GM04503 (cell line): ENCODE results near the gene FNDC10.
"Not testable (repeated sequence)": the region's sequence is repeated elsewhere in the genome, so short reads cannot be mapped to it uniquely, and the experiment has no call there.

Experiments used
- DNase-seq: peaks from one replicate; pipeline ENCODE4 v3.0.0-alpha.2; 2012; ENCODE audit warnings: low read depth

Gene FNDC10

DNA sequence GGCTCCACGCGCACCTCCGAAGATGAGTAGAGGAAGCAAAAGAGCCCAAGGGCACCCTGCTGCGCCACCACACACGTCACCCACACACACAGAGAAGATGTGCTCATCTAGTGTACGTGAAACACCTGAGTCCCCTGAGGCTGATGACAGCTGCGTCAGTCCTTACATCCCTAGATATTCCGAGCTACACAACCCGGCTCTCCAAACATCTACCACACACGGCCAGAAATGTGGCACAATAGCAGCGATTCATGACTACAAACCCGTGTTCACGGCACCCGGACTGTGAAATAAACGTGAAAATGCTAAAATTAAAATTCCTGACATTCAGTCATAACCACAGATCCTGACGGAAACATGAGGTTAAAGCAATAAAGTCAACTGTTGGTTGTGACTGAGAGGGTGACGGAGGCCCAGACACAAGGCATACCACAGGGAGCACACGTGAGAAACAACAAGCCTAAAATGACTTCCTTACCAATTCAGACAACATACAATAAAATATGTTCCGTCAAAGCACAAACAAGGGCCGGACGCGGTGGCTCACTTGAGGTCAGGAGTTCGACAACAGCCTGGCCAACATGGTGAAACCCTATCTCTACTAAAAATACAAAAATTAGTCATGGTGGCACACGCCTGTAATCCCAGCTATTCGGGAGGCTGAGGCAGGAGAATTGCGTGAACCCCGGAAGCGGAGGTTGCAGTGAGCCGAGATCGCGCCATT is 32.6 kb downstream of the FNDC10 start:
- no peak for DNase-seq

- DNase-seq, result no peak
Measured at GRCh38 chr1:1565340-1565739, 34.6 kb downstream of the FNDC10 start.

DNA sequence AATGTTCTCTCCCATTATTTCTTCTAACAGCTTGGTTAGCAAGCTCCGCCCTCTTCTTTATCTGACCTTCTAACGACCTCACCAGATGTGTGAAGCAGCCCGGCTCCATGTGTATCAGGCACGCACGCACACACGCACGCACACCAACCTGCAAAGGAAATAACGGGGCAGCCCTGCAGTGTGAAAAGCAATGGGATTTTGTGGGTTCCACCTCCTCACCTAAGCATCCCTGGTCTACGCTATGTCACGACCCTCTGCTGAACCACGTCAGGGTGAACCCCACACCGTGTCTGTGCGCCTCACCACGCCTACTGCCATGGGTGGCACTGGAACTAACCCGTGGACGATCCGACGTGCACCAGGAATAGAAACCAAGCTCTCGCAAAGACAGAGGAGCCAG is 35.7 kb downstream of the FNDC10 start:
- no peak for DNase-seq

- DNase-seq, result no peak
Measured at GRCh38 chr1:1563688-1564087, 36.2 kb downstream of the FNDC10 start.

- DNase-seq, result no peak
Measured at GRCh38 chr1:1562556-1563195, 37.3 kb downstream of the FNDC10 start.

GRCh38 chr1:1561801-1562470 is 38.0 kb downstream of the FNDC10 start:
- DNase-seq, result no peak

- DNase-seq, result no peak
Measured at GRCh38 chr1:1560178-1560577, 39.8 kb downstream of the FNDC10 start.

GRCh38 chr1:1559066-1559465 is 40.9 kb downstream of the FNDC10 start:
- DNase-seq, result no peak

GRCh38 chr1:1558591-1558990 is 41.3 kb downstream of the FNDC10 start:
- no peak for DNase-seq

DNA sequence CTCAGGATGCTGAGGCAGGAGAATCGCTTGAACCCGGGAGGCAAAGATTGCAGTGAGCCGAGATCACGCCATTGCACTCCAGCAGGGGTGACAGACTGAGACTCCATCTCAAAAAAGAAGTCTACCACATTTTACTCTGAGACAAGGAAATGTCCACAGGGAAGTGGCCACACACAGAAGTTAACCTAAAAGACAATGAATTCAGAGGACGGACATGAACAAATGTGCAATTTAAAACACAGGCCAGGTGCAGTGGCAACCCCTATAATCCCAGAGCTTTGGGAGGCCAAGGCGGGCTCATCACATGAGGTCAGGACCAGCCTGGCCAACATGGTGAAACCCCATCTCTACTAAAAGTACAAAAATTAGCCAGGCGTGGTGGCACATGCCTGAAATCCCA is 42.2 kb downstream of the FNDC10 start:
- not testable (repeated sequence) for DNase-seq

- DNase-seq, result not testable (repeated sequence)
Measured at GRCh38 chr1:1556961-1557360, 43.0 kb downstream of the FNDC10 start.

DNA sequence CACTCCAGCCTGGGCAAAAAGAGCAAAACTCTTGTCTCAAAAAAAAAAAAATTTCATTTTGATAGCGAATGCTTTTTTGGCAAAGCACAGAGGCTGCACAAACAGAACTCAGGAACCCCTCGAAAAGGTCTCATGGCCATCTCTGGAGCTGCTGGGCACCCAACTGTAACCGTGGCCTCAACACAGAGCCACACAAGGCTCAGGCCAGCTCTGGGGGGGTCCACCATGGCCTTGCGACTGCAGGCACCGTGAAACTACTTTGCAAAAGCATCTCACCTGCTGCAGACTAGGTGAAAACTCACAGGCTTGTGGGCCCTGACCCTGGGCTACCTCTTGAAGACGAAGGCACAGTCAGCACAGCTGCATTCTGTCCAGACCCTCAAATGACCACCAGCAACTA is 43.4 kb downstream of the FNDC10 start:
- DNase-seq, result no peak

DNA sequence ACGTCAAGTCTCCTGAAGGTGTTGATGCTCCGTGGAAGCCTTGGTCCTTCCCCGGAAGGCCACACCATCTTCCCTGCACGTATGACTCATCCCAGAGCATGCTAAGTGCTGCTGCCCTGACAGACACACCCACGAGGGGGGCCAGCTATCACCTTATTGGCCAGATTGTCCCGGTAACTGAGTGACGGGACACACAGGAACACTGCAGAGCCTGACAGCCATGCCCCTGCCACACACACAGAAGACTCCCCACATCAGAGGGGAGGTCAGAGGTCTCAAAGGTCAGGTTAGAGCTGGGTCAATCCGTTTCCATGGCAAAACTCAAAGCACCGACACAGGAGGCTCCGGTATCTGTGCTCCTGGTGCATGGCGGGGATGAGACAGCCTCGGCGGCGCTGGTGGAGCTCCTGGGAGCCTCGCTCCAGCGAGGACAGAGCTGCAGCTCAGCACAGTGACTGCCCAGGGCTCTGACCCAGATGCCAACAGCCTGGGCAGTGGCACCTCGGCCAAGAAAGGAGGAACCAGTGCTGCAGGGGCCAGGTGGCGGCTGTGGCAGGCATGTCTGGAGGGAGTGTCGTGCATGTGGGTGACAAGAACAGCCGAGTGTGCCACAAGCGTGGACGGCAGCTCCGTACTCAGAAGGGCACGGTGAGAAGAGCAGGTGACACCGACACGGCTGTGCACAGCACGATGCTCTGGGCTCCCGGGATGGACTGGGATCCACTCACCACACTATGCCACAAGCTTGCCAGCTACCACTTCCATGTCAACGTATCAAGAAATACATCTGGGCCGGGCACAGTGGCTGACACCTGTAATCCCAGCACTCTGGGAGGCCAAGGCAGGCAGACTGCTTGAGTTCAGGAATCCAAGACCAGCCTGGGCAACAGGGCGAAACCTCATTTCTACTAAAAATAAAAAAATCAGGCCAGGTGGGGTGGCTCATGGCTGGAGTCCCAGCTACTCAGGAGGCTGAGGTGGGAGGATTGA is 44.7 kb downstream of the FNDC10 start:
- DNase-seq, result no peak

GRCh38 chr1:1554550-1554925 is 45.4 kb downstream of the FNDC10 start:
- no peak for DNase-seq

DNA sequence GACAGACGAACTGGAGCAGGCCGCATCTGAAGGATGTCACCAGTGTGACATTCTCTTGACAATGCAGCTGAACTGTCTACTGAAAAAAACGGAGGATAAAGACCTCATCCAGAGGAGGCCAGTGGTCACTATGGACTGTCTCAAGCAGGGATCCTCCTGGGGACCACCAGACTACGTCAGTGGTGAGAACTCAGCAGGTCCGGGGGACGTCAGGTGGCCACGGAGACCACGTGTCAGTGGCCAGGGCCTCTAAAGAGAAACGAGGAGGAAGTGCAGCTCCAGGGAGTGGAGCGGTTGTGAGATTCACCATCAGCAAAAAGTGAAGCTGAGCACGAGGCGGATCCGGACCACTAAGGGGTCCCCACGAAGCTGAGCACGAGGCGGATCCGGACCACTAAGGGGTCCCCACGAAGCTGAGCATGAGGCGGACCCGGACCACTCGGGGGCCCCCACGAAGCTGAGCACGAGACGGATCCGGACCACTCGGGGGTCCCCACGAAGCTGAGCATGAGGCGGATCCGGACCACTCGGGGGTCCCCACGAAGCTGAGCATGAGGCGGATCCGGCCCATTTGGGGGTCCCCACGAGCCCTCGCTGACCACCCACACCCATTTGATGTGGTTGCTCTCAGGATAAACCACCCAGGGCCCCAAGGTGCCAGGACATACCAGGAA is 46.0 kb downstream of the FNDC10 start:
- no peak for DNase-seq

GRCh38 chr1:1552263-1552639 is 47.7 kb downstream of the FNDC10 start:
- DNase-seq, result no peak

- DNase-seq, result no peak
Measured at GRCh38 chr1:1551524-1552262, 48.2 kb downstream of the FNDC10 start.

DNA sequence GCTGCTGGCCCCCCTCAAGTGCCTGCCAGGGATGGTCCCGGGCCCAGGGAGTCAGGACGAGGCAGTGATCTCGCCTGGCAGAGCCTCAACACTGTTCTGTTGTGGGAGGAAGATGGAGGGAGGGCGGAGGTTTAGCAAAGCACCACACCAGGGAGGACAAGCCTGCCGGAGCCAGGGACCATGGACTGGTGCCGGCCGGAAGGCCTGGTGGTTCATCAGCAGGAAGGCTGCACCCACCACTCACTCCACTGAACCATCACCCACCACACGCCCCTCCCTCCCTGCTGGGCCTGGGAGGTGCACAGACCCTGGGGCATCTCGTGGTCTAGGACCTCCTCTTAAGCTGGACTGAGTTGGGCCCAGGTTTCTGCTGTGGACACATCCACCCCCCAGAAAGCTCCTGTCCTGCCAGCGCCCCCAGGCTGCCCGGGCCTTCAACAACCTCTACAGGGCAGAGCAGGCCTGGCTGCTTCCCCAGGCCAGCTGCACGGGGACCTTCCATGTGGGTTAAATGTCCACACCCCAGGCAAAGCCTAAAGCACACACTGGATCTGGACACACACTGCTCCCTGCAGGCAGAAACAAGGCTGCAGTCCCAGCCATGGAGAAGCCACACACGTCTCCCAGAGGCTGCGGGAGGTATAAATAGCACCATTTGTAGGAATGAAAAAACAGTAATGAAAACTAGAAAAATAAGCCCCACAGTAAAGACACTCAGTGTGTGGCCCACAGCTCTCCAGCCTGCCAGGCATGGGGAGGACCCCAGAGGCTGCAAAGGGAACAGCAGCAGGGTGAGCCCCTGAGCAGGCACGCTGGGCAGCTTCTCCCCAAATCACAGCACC is 49.1 kb downstream of the FNDC10 start:
- no peak for DNase-seq

- DNase-seq, result no peak
Measured at GRCh38 chr1:1550087-1550486, 49.8 kb downstream of the FNDC10 start.

DNA sequence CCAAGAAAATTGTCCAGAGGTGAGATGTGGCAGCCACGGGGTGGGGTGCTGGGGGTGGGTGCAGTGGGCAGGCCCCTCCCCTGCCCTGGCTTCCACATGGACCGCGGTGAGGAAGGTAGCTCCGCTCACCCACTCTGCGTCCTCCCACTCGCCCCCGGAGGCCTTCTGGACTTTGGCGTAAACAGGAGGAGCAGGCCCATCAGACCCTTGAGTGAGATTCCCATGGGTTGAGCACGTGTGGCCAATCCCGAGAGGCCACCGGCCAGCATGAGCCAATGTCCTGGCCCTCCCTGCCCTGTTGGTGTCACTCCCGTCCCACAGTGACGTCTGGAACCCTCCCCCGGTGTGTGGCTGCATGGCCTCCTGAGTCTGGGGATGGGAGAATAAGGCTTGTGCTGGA is 51.3 kb downstream of the FNDC10 start:
- DNase-seq, result no peak
